Small intestine (tissue), 7 donors: Measurements from ENCODE around the gene PDE8A. TPM values are rescaled to one million over a fixed set of nuclear protein-coding genes. Genes with fewer than 3 reads are reported as not detected.
A peak's percentile ranks its signal among the peaks of the same experiment; 100 is the strongest.
"Not testable (repeated sequence)": the region's sequence is repeated elsewhere in the genome, so short reads cannot be mapped to it uniquely, and the experiment has no call there.

Source experiments
- DNase-seq, 2 donors: peaks; one replicate each; pipeline versions ENCODE4 v3.0.0 to v3.0.0-alpha.2; 2013
- FAIRE-seq: peaks from 2 replicates; lab custom pipeline; 2012; peaks lifted over from hg19 to GRCh38; lab: Jason Lieb, UNC
- H3K27ac ChIP-seq, 3 donors: one replicate each; pipeline ENCODE4 v1.5.1; 2013; ENCODE audit warnings: low read length in 2 of 3, mild to moderate bottlenecking in 2 of 3, control low read depth in 1 of 3, inconsistent platforms in 1 of 3, low read depth in 1 of 3, moderate library complexity in 1 of 3
- H3K27me3 ChIP-seq, 3 donors: one replicate each; pipeline ENCODE4 v1.6.1; 2013; ENCODE audit warnings: low read length in 3 of 3, inconsistent platforms in 1 of 3; ENCODE audit not compliant: control insufficient read depth in 3 of 3, insufficient read depth in 3 of 3
- H3K36me3 ChIP-seq, 3 donors: one replicate each; pipeline ENCODE4 v1.6.1; 2013; ENCODE audit warnings: low read length in 3 of 3, inconsistent platforms in 1 of 3, low read depth in 1 of 3, mild to moderate bottlenecking in 1 of 3, moderate library complexity in 1 of 3; ENCODE audit not compliant: control insufficient read depth in 3 of 3, insufficient read depth in 2 of 3
- H3K4me1 ChIP-seq, 3 donors: one replicate each; pipeline ENCODE4 v1.6.1; 2013; ENCODE audit warnings: low read length in 2 of 3, inconsistent platforms in 1 of 3, low read depth in 1 of 3, mild to moderate bottlenecking in 1 of 3, moderate library complexity in 1 of 3; ENCODE audit not compliant: control insufficient read depth in 3 of 3, insufficient read depth in 2 of 3
- H3K4me3 ChIP-seq, 3 donors: one replicate each; pipeline ENCODE4 v1.5.1; 2013; ENCODE audit warnings: low read length in 3 of 3, control low read depth in 1 of 3, inconsistent platforms in 1 of 3, low read depth in 1 of 3, mild to moderate bottlenecking in 1 of 3, moderate library complexity in 1 of 3
- H3K9me3 ChIP-seq, 2 donors: one replicate each; pipeline ENCODE4 v1.6.1; 2013; ENCODE audit warnings: low read depth in 1 of 2, low read length in 1 of 2; ENCODE audit not compliant: control insufficient read depth in 2 of 2, insufficient read depth in 1 of 2
- WGBS, 3 donors: extraction: QIAGEN DNeasy Blood & Tissue Kit; methylation state at CpG; one replicate each; pipeline ENCODE4 v1.1.7; 2013; 5-methylcytosine and 5-hydroxymethylcytosine counted together
- polyA plus RNA-seq, 4 donors: library from polyadenylated mRNA; stranded (reverse) in 3 of 4; unstranded in 1 of 4; fragments of 200-250 nt in 3 of 4; fragments of 120-200 nt in 1 of 4; gene quantifications; one replicate each; pipeline versions ENCODE4 v1.2.1 to v1.2.3, GENCODE V29; 2013
- donor health status: healthy with polysubstance abuse.
- donor health status: control.
- donor health status: control.
- donor health status: Bipolar disorder and iron deficiency.
- donor health status: healthy.

The PDE8A gene
- polyA plus RNA-seq, 4 donors, result 18.4 to 62.0 (median 26.8) TPM

DNA sequence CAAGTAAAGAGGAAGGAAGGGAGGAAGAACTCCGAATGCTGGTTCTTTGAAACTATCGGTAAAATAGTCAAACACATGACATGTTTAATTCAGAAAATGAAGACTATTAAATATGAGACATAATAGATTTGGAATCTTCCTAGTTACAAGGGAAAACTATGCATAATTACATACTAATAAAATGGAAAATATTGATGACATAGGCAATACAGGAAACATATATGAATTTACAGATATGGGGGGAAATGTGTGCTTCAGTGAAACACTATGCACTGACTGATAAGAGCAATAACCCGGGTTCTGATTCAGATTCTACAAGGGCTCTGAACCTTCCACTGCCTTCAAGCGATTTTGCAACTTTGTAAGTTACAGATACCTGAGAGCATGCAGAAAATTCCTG, 185.9 kb downstream of the PDE8A start:
- peaks cover 0 to 10% (median 0%) of the 10 kb centered on the region in 3 donors for H3K27me3 ChIP-seq
- no peak for DNase-seq
- peaks cover under 1 to 27% of the 10 kb centered on the region in 2 donors for H3K9me3 ChIP-seq
- H3K36me3 ChIP-seq, result no peaks in the 10 kb centered on the region
- H3K4me3 ChIP-seq, result no peak overlapping the region
- peaks cover 0 to 4% (median 2%) of the 10 kb centered on the region in 3 donors for H3K4me1 ChIP-seq
- no peak for FAIRE-seq
- no peak overlapping the region for H3K27ac ChIP-seq
- WGBS, 3 donors, result 58 to 69% (median 60%) methylated on average over 4 of the region's 4 CpGs

GRCh38 chr15:85168642-85169173, 187.1 kb downstream of the PDE8A start:
- H3K9me3 ChIP-seq, result peaks cover 2 to 28% of the 10 kb centered on the region in 2 donors
- peak; percentile 73 to 82 for DNase-seq
- H3K4me1 ChIP-seq, result peaks cover 0 to 4% (median 2%) of the 10 kb centered on the region in 3 donors
- 8 to 10% (median 9%) methylated on average over 20 of the region's 20 CpGs for WGBS, 3 donors
- no peaks in the 10 kb centered on the region for H3K36me3 ChIP-seq
- peak overlapping the region in 2 of 3 donors; percentile 17 to 38 for H3K4me3 ChIP-seq
- FAIRE-seq, result no peak
- H3K27me3 ChIP-seq, result peaks cover 0 to 10% (median 0%) of the 10 kb centered on the region in 3 donors
- H3K27ac ChIP-seq, result no peak overlapping the region

DNA sequence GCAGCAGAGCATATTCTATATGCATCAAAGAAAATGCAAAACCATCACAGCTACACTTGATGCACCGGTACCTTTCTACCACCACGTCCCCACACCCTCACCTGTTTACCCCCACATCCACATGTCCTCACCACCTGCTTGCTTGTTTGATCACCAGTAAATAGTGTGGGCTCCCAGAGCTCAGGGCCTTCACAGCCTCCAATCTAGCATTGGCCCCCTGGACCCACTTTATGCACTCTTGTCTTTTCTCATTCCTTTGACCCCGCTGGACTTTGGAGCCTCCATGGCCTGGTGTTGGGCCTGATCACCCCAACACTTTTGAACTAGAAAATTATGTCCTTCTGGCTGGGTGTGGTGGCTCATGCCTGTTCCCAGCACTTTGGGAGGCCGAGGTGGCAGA, 190.1 kb downstream of the PDE8A start:
- WGBS, 3 donors, result 79 to 89% (median 85%) methylated on average over 4 of the region's 4 CpGs
- peaks cover 0 to 4% (median 2%) of the 10 kb centered on the region in 3 donors for H3K4me1 ChIP-seq
- FAIRE-seq (no peak), DNase-seq (no peak)
- H3K36me3 ChIP-seq, result no peaks in the 10 kb centered on the region
- H3K9me3 ChIP-seq, result peaks cover 2 to 29% of the 10 kb centered on the region in 2 donors
- no peak overlapping the region for H3K27ac ChIP-seq
- no peak overlapping the region for H3K4me3 ChIP-seq
- peaks cover 0 to 10% (median 0%) of the 10 kb centered on the region in 3 donors for H3K27me3 ChIP-seq

DNA sequence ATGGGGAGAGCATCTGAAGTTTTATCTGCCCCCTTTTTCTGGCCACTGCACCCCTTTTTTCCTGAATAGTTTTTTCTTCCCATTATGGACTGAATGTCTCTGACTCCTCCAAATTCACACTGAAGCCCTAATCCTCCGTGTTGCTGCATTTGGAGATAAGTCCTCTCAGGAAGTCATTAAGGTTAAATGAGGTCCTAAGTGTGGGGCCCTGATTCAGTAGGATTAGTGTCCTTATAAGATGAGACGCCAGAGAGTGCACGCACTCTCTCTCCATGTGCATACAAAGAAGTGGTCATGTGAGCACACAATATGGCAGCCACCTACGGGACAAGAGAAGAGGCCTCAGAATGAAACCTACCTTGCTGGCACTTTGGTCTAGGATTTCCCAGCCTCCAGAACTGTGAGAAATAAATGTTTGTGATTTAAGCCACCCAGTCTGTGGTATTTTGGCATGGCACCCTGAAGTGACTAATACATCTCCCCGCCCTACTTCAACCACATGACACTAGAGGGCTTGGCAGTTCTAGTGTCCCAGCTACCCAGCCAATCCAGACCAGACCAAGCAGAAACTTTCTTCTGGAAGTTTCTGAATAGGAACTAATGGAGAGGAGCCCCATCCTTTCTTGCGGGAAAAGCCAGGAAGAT, 191.3 kb downstream of the PDE8A start:
- H3K4me1 ChIP-seq, result peaks cover 0 to 6% (median 2%) of the 10 kb centered on the region in 3 donors
- peaks cover 2 to 29% of the 10 kb centered on the region in 2 donors for H3K9me3 ChIP-seq
- H3K27me3 ChIP-seq, result peaks cover 0 to 10% (median 0%) of the 10 kb centered on the region in 3 donors
- H3K4me3 ChIP-seq, result no peak overlapping the region
- WGBS, 3 donors, result 78 to 95% (median 81%) methylated on average over 6 of the region's 6 CpGs
- DNase-seq, result no peak
- FAIRE-seq, result no peak
- no peak overlapping the region for H3K27ac ChIP-seq
- H3K36me3 ChIP-seq, result no peaks in the 10 kb centered on the region

GRCh38 chr15:85173630-85174029, 192.0 kb downstream of the PDE8A start:
- FAIRE-seq, H3K4me1 ChIP-seq, DNase-seq, H3K4me3 ChIP-seq, H3K27ac ChIP-seq, H3K27me3 ChIP-seq, H3K36me3 ChIP-seq: not testable (repeated sequence)
- 33 to 66% (median 65%) methylated on average over 3 to 4 of the region's 5 CpGs for WGBS, 3 donors
- H3K9me3 ChIP-seq, result peaks cover 2 to 29% of the 10 kb centered on the region in 2 donors

- no peak for DNase-seq
- no peak for FAIRE-seq
These were observed 192.9 kb downstream of the PDE8A start for GRCh38 chr15:85174521-85174920.

DNA sequence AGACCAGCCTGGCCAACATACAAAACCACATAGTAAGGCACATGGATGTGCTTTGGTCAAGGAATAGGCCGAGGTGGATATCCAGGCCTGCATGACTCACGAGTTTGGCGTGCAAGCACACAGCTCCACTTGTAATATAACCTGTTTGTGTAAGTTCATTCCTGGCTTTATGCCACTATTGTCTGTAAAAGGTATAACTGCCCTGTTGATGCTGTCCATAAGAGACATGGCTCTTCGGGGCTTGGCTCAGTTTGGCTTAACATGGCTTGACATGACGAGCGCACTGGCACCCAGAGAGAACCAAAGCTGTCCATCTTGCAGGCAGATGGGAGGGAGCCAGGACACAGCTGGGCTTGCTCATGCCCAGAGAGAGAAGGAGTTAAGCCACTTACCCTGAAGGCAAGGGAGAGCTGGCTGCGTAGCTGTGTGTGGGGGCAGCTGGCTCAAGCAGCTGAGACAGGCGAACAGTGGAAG, 195.4 kb downstream of the PDE8A start:
- peak in 1 of 2 donors; percentile 14 for DNase-seq
- peaks cover 2 to 15% of the 10 kb centered on the region in 2 donors for H3K9me3 ChIP-seq
- 62 to 68% (median 62%) methylated on average over 8 of the region's 8 CpGs for WGBS, 3 donors
- not testable (repeated sequence) for FAIRE-seq, H3K27me3 ChIP-seq, H3K4me3 ChIP-seq, H3K4me1 ChIP-seq, H3K27ac ChIP-seq, H3K36me3 ChIP-seq

More at GRCh38 chr15:85174521-85174920, 192.9 kb downstream of the PDE8A start:
- Histone ChIP-seq H3K4me3 (no peak overlapping the region), H3K27me3 (peaks cover 0 to 9% (median 0%) of the 10 kb centered on the region in 3 donors), H3K27ac (no peak overlapping the region), H3K36me3 (no peaks in the 10 kb centered on the region), H3K9me3 (peaks cover 2 to 29% of the 10 kb centered on the region in 2 donors), H3K4me1 (peaks cover 0 to 6% (median 0%) of the 10 kb centered on the region in 3 donors)
- 89 to 92% (median 92%) methylated on average over 4 of the region's 4 CpGs for whole genome bisulfite sequencing, 3 donors

DNA sequence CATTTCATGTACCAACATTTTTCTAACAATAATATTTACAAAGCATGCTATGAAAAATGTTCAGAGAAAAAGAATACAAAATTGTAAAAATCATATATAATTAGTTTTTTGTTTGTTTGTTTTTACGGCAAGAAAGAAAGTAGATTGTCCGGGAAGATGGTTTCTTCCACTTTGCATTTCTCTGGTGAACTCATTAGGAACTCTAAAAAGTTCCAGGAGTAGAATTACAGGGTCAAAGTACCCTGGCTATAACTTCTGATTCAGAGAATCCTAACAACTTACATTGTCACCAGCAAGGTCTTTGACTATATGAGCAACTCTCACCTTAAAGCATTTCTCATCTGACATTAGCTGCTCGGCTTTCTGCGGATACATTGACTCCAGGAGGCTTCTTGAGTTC, 196.7 kb downstream of the PDE8A start:
- Histone ChIP-seq H3K9me3 (peaks cover 0 to 3% of the 10 kb centered on the region in 2 donors), H3K36me3 (no peaks in the 10 kb centered on the region), H3K4me3 (no peak overlapping the region), H3K27ac (peak overlapping the region in 1 of 3 donors; percentile 33), H3K27me3 (no peaks in the 10 kb centered on the region), H3K4me1 (peaks cover 0 to 6% (median 0%) of the 10 kb centered on the region in 3 donors)
- WGBS, 3 donors, result 27 to 66% (median 58%) methylated on average over 4 of the region's 4 CpGs
- DNase-seq, result peak; percentile 30 to 53
- no peak for FAIRE-seq
